Ecto neural progenitor cell (in vitro differentiated cells): Measurements from ENCODE around the gene EMSY.

Source experiments
- DNase-seq: peaks from one replicate; pipeline ENCODE4 v3.0.0-alpha.2; 2018; ENCODE audit warnings: low spot score

EMSY gene

GRCh38 chr11:76598426-76598839, 153.6 kb downstream of the EMSY start:
- peak; percentile 66 for DNase-seq

- peak; percentile 55 for DNase-seq
Observed at GRCh38 chr11:76599041-76600013, 154.5 kb downstream of the EMSY start.

GRCh38 chr11:76600124-76600655, 155.4 kb downstream of the EMSY start:
- DNase-seq, result no peak

GRCh38 chr11:76601272-76601671, 156.5 kb downstream of the EMSY start:
- DNase-seq, result no peak

- no peak for DNase-seq
Observed at GRCh38 chr11:76601724-76602123, 156.9 kb downstream of the EMSY start.

- peak; percentile 36 for DNase-seq
Observed at GRCh38 chr11:76602431-76602861, 157.6 kb downstream of the EMSY start.
